Muscle of arm (tissue), 12 donors: ENCODE results near the gene FBLIM1. TPM values are rescaled to one million over a fixed set of nuclear protein-coding genes. Genes with fewer than 3 reads are reported as not detected.
A peak's percentile ranks its signal among the peaks of the same experiment; 100 is the strongest.

Source experiments
- DNase-seq: peaks from one replicate; pipeline ENCODE4 v3.0.0-alpha.2; 2013
- polyA plus RNA-seq, 12 donors: library from polyadenylated mRNA; unstranded; fragments of 120-200 nt; gene quantifications; one replicate each; pipeline ENCODE4 v1.2.1, GENCODE V29; 2013; ENCODE audit not compliant: insufficient read length in 12 of 12

FBLIM1 gene
- polyA plus RNA-seq, 12 donors = 14.3 to 85.7 (median 31.6) TPM; not detected in 1

- DNase-seq = no peak
Observed at GRCh38 chr1:15764890-15765289, 6.3 kb downstream of the FBLIM1 start.

- no peak for DNase-seq
Observed at GRCh38 chr1:15765495-15766194, 7.0 kb downstream of the FBLIM1 start.

- DNase-seq = no peak
Observed at GRCh38 chr1:15767941-15768340, 9.3 kb downstream of the FBLIM1 start.

GRCh38 chr1:15768388-15768787 is 9.8 kb downstream of the FBLIM1 start:
- DNase-seq = no peak

- no peak for DNase-seq
Observed at GRCh38 chr1:15770313-15770962, 11.8 kb downstream of the FBLIM1 start.

GRCh38 chr1:15771836-15772515 is 13.4 kb downstream of the FBLIM1 start:
- DNase-seq = no peak

- DNase-seq = no peak
Observed at GRCh38 chr1:15775706-15776105, 17.1 kb downstream of the FBLIM1 start.

- DNase-seq = no peak
Observed at GRCh38 chr1:15777909-15778707, 19.5 kb downstream of the FBLIM1 start.

GRCh38 chr1:15785683-15786082 is 27.1 kb downstream of the FBLIM1 start:
- DNase-seq = no peak

- DNase-seq = no peak
Observed at GRCh38 chr1:15786581-15786980, 28.0 kb downstream of the FBLIM1 start.

GRCh38 chr1:15788624-15789301 is 30.2 kb downstream of the FBLIM1 start:
- no peak for DNase-seq

- DNase-seq = no peak
Observed at GRCh38 chr1:15796086-15796462, 37.5 kb downstream of the FBLIM1 start.

GRCh38 chr1:15797614-15798390 is 39.2 kb downstream of the FBLIM1 start:
- DNase-seq = no peak

GRCh38 chr1:15799004-15799867 is 40.6 kb downstream of the FBLIM1 start:
- no peak for DNase-seq

GRCh38 chr1:15799928-15800835 is 41.6 kb downstream of the FBLIM1 start:
- no peak for DNase-seq

GRCh38 chr1:15802234-15802965 is 43.8 kb downstream of the FBLIM1 start:
- DNase-seq = no peak

GRCh38 chr1:15803380-15803779 is 44.8 kb downstream of the FBLIM1 start:
- DNase-seq = peak; percentile 24

- DNase-seq = no peak
Observed at GRCh38 chr1:15804060-15804459, 45.5 kb downstream of the FBLIM1 start.
